Measurements from ENCODE around the gene PPIL4. TPM values are rescaled to one million over a fixed set of nuclear protein-coding genes. Genes with fewer than 3 reads are reported as not detected.

The PPIL4 gene
- total RNA-seq, 1 donor from 2014 or later, result 38.3 TPM

DNA sequence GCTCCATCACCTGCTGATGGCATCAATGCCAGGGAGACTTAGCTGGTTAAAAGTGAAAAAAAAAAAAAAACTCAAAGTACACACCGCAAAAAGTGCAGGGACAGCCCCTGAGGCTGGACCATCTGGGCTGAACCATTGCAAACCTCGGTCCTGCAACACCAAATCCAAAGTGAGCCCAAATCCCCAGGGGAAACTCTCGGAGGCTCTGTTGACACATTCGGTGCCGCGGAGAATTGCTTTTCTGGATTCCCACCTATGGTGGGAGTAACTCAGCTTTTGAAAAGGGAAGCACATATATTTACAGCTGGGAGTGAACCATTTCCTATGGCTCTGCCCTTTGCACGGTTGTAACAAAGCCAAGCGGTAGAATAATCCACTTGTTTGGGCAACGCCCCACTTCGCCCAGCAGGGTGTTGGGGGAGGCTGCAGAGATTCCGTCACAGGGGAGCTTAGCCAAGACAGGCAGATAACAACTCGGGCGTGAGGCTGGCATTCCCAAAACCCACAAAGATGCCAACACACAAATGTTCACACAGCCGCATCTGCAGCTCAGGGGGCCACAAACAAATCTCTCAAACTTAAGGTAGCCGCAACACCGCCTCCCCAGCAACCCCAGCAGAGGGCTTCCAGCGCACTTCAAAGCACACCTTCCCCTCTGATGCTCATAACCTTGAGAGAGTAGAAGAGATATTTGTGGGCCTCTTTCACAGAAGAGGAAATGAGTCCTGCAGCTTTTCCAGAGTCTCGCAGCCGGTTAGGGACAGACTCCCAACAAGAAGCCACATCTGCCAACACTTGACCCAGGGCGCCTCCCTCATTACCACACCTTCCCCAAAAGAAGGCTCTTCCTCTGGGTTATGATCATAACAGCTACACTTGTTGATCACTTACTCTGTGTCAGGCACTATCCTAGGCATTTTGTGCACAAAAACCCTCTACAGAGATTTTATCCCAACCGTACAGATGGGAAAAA is 72.5 kb downstream of the PPIL4 start:
- H3K4me3 Mint-ChIP-seq (ENCODE audit: low read depth), result no peak overlapping the region

GRCh38 chr6:149472241-149472640 is 73.6 kb downstream of the PPIL4 start:
- no peak overlapping the region for H3K27ac Mint-ChIP-seq

More for the DNA sequence above, 72.5 kb downstream of the PPIL4 start:
- Mint-ChIP-seq H3K27ac (no peak overlapping the region), H3K4me1 (ENCODE audit: low read depth) (no peaks in the 10 kb centered on the region), H3K27me3 (peaks cover 3% of the 10 kb centered on the region), H3K9me3 (ENCODE audit: low read depth) (no peaks in the 10 kb centered on the region), H3K36me3 (ENCODE audit: insufficient read depth) (no peaks in the 10 kb centered on the region)
- no peak for DNase-seq (ENCODE audit: low spot score, unreplicated experiment)
- TF ChIP-seq, protein P1, sequence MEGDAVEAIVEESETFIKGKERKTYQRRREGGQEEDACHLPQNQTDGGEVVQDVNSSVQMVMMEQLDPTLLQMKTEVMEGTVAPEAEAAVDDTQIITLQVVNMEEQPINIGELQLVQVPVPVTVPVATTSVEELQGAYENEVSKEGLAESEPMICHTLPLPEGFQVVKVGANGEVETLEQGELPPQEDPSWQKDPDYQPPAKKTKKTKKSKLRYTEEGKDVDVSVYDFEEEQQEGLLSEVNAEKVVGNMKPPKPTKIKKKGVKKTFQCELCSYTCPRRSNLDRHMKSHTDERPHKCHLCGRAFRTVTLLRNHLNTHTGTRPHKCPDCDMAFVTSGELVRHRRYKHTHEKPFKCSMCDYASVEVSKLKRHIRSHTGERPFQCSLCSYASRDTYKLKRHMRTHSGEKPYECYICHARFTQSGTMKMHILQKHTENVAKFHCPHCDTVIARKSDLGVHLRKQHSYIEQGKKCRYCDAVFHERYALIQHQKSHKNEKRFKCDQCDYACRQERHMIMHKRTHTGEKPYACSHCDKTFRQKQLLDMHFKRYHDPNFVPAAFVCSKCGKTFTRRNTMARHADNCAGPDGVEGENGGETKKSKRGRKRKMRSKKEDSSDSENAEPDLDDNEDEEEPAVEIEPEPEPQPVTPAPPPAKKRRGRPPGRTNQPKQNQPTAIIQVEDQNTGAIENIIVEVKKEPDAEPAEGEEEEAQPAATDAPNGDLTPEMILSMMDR (IDR thresholded peaks at IDR 0.05; ENCODE audit: unreplicated experiment), result no peak

DNA sequence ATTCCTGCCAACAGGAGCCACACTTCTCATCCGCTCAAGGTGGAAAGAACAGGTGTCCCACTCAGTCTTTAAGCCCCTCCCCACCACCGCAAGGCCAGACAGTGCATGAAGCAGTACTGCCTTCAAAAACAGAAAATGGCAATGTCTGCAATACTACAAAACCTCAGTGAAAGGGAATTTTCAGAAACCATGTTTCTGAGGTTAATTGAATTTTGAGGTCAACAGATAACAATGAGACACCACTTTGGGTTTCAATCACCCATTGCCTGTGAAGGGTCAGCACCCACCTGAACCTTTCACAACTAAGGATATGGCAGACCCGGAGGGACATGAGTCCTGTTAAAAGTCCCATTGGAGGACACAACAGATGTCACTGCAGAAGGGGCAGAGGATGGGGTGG is 74.0 kb downstream of the PPIL4 start:
- DNase-seq (ENCODE audit: low spot score, unreplicated experiment), result no peak
- TF ChIP-seq, protein P1 (IDR thresholded peaks at IDR 0.05; ENCODE audit: unreplicated experiment), result no peak
- no peaks in the 10 kb centered on the region for H3K36me3 Mint-ChIP-seq (ENCODE audit: insufficient read depth)
- H3K9me3 Mint-ChIP-seq (ENCODE audit: low read depth), result no peaks in the 10 kb centered on the region
- no peaks in the 10 kb centered on the region for H3K4me1 Mint-ChIP-seq (ENCODE audit: low read depth)
- H3K4me3 Mint-ChIP-seq (ENCODE audit: low read depth), result no peak overlapping the region
- no peak overlapping the region for H3K27ac Mint-ChIP-seq
- peaks cover 6% of the 10 kb centered on the region for H3K27me3 Mint-ChIP-seq

More at GRCh38 chr6:149472241-149472640, 73.6 kb downstream of the PPIL4 start:
- no peak for DNase-seq (ENCODE audit: low spot score, unreplicated experiment)
- Mint-ChIP-seq H3K27me3 (peaks cover 6% of the 10 kb centered on the region), H3K36me3 (ENCODE audit: insufficient read depth) (no peaks in the 10 kb centered on the region), H3K4me3 (ENCODE audit: low read depth) (no peak overlapping the region), H3K9me3 (ENCODE audit: low read depth) (no peaks in the 10 kb centered on the region), H3K4me1 (ENCODE audit: low read depth) (no peaks in the 10 kb centered on the region)
- TF ChIP-seq, protein P1 (IDR thresholded peaks at IDR 0.05; ENCODE audit: unreplicated experiment), result no peak

DNA sequence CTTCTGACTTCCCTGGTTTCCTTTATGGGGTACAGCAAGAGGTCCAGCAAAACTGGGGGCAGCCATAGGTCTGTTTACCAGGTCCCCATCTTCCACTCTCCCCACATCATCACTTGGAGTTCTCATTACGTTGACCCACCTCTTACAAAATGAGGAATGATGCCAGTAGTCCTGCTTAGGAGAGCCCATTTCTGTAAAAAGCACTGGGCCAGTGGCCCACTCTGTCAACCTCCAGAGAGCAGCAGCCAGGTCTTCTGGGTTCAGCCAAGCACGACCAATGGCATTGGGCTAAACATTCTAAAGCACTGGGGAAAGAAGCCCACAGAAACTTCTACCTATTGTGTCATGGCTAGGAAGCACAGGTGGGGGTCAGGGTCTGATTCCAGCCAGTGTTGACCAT is 74.9 kb downstream of the PPIL4 start:
- H3K27ac Mint-ChIP-seq, result no peak overlapping the region
- no peaks in the 10 kb centered on the region for H3K4me1 Mint-ChIP-seq (ENCODE audit: low read depth)
- H3K4me3 Mint-ChIP-seq (ENCODE audit: low read depth), result no peak overlapping the region
- DNase-seq (ENCODE audit: low spot score, unreplicated experiment), result no peak
- TF ChIP-seq, protein P1 (IDR thresholded peaks at IDR 0.05; ENCODE audit: unreplicated experiment), result no peak
- no peaks in the 10 kb centered on the region for H3K36me3 Mint-ChIP-seq (ENCODE audit: insufficient read depth)
- H3K9me3 Mint-ChIP-seq (ENCODE audit: low read depth), result no peaks in the 10 kb centered on the region
- peaks cover 6% of the 10 kb centered on the region for H3K27me3 Mint-ChIP-seq

DNA sequence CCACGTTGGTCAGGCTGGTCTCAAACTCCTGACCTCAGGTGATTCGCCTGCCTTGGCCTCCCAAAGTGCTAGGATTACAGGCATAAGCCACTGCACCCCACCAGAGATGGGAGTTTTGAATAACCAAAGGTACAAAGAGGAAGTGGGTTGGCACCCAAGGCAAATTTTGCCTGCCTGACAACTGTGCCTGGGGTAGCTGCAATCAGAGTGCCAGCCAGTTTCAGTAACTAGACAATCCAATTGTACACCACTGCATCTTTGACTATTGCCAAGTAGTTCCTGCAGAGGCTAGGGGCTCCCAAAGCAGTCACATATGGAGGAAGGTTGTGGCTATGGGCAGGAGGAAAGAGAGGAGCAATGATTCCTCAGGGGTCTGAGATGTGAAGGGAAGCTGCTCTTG is 77.7 kb downstream of the PPIL4 start:
- Mint-ChIP-seq H3K27me3 (peaks cover 6% of the 10 kb centered on the region), H3K27ac (no peak overlapping the region), H3K36me3 (ENCODE audit: insufficient read depth) (no peaks in the 10 kb centered on the region), H3K4me3 (ENCODE audit: low read depth) (no peak overlapping the region), H3K4me1 (ENCODE audit: low read depth) (no peaks in the 10 kb centered on the region), H3K9me3 (ENCODE audit: low read depth) (no peaks in the 10 kb centered on the region)
- no peak for DNase-seq (ENCODE audit: low spot score, unreplicated experiment)
- TF ChIP-seq, protein P1 (IDR thresholded peaks at IDR 0.05; ENCODE audit: unreplicated experiment), result no peak

Data from progenitor cell of endocrine pancreas (in vitro differentiated cells).